ENCODE measurements around the gene WDR48. TPM values are rescaled to one million over a fixed set of nuclear protein-coding genes. Genes with fewer than 3 reads are reported as not detected.

The WDR48 gene
- total and polyA plus RNA-seq, 9 donors, result 27.7 to 39.4 (median 33.3) TPM

GRCh38 chr3:39143051-39143885 lies 91.5 kb downstream of the WDR48 start:
- WGBS (ENCODE audit: insufficient coverage), result 68% methylated on average over 12 of the region's 14 CpGs
- Histone ChIP-seq H3K27me3 (ENCODE audit: control insufficient read depth, insufficient read depth, low read length) (no peaks in the 10 kb centered on the region), H3K27ac (ENCODE audit: low read length) (no peak overlapping the region), H3K4me3 (ENCODE audit: low read length) (no peak overlapping the region), H3K4me1 (ENCODE audit: control insufficient read depth, insufficient read depth, low read length) (peaks cover 69% of the 10 kb centered on the region), H3K36me3 (ENCODE audit: control insufficient read depth, insufficient read depth, low read length) (peaks cover 52% of the 10 kb centered on the region), H3K9me3 (replicated peaks; ENCODE audit: control insufficient read depth, low read depth, low read length) (no peaks in the 10 kb centered on the region)
- no peak for DNase-seq

- Histone ChIP-seq H3K4me3 (ENCODE audit: low read length) (no peak overlapping the region), H3K36me3 (ENCODE audit: control insufficient read depth, insufficient read depth, low read length) (peaks cover 50% of the 10 kb centered on the region), H3K27ac (ENCODE audit: low read length) (no peak overlapping the region), H3K4me1 (ENCODE audit: control insufficient read depth, insufficient read depth, low read length) (peaks cover 70% of the 10 kb centered on the region), H3K27me3 (ENCODE audit: control insufficient read depth, insufficient read depth, low read length) (no peaks in the 10 kb centered on the region), H3K9me3 (replicated peaks; ENCODE audit: control insufficient read depth, low read depth, low read length) (no peaks in the 10 kb centered on the region)
- no peak for DNase-seq
- 86% methylated on average over 19 of the region's 20 CpGs for WGBS (ENCODE audit: insufficient coverage)
Measured at GRCh38 chr3:39144095-39144747, 92.4 kb downstream of the WDR48 start.

GRCh38 chr3:39144748-39145380 lies 93.0 kb downstream of the WDR48 start:
- H3K4me3 ChIP-seq (ENCODE audit: low read length), result no peak overlapping the region
- no peaks in the 10 kb centered on the region for H3K27me3 ChIP-seq (ENCODE audit: control insufficient read depth, insufficient read depth, low read length)
- peaks cover 50% of the 10 kb centered on the region for H3K36me3 ChIP-seq (ENCODE audit: control insufficient read depth, insufficient read depth, low read length)
- H3K9me3 ChIP-seq (replicated peaks; ENCODE audit: control insufficient read depth, low read depth, low read length), result no peaks in the 10 kb centered on the region
- no peak for DNase-seq
- peaks cover 72% of the 10 kb centered on the region for H3K4me1 ChIP-seq (ENCODE audit: control insufficient read depth, insufficient read depth, low read length)
- H3K27ac ChIP-seq (ENCODE audit: low read length), result no peak overlapping the region
- 94% methylated on average over 17 of the region's 23 CpGs for WGBS (ENCODE audit: insufficient coverage)

- 47% methylated on average over 8 of the region's 11 CpGs for WGBS (ENCODE audit: insufficient coverage)
- Histone ChIP-seq H3K4me3 (ENCODE audit: low read length) (no peak overlapping the region), H3K27me3 (ENCODE audit: control insufficient read depth, insufficient read depth, low read length) (no peaks in the 10 kb centered on the region), H3K36me3 (ENCODE audit: control insufficient read depth, insufficient read depth, low read length) (peaks cover 45% of the 10 kb centered on the region), H3K27ac (ENCODE audit: low read length) (peak overlapping the region; percentile 17), H3K9me3 (replicated peaks; ENCODE audit: control insufficient read depth, low read depth, low read length) (no peaks in the 10 kb centered on the region), H3K4me1 (ENCODE audit: control insufficient read depth, insufficient read depth, low read length) (peaks cover 81% of the 10 kb centered on the region)
- peak; percentile 51 for DNase-seq
Measured at GRCh38 chr3:39146083-39146501, 94.3 kb downstream of the WDR48 start.

Other genes with a start within 250 kb of the WDR48 start
- gene SCN10A, start 235.8 kb upstream of the WDR48 start, total RNA-seq, result not detected
- not detected for gene SCN10A, start 235.8 kb upstream of the WDR48 start, polyA plus RNA-seq (ENCODE audit: insufficient read depth in 1 of 8, insufficient read length in 8 of 8, low replicate concordance in 1 of 8)
- 2.0 TPM for gene SCN11A, start 72 bp upstream of the WDR48 start, total RNA-seq
- gene SCN11A, start 72 bp upstream of the WDR48 start, polyA plus RNA-seq (ENCODE audit: insufficient read depth in 1 of 8, insufficient read length in 8 of 8, low replicate concordance in 1 of 8), result 1 to 10 TPM in 7 of 8 donors, under 1 TPM in 1; 0.91 to 2.9 (median 1.8) TPM
- 35.2 TPM for gene GORASP1, start 55.6 kb downstream of the WDR48 start, total RNA-seq
- 10 to 100 TPM; 28.8 to 41.8 (median 33.7) TPM for gene GORASP1, start 55.6 kb downstream of the WDR48 start, polyA plus RNA-seq (ENCODE audit: insufficient read depth in 1 of 8, insufficient read length in 8 of 8, low replicate concordance in 1 of 8)
- gene TTC21A, start 55.7 kb downstream of the WDR48 start, total RNA-seq, result 2.7 TPM
- gene TTC21A, start 55.7 kb downstream of the WDR48 start, polyA plus RNA-seq (ENCODE audit: insufficient read depth in 1 of 8, insufficient read length in 8 of 8, low replicate concordance in 1 of 8), result 1 to 10 TPM; 1.6 to 3.9 (median 3.2) TPM
- 4.3 TPM for gene CSRNP1, start 101.6 kb downstream of the WDR48 start, total RNA-seq
- 1 to 10 TPM; 3.7 to 9.3 (median 5.7) TPM for gene CSRNP1, start 101.6 kb downstream of the WDR48 start, polyA plus RNA-seq (ENCODE audit: insufficient read depth in 1 of 8, insufficient read length in 8 of 8, low replicate concordance in 1 of 8)
- gene XIRP1, start 140.6 kb downstream of the WDR48 start, total RNA-seq, result 79.4 TPM
- gene XIRP1, start 140.6 kb downstream of the WDR48 start, polyA plus RNA-seq (ENCODE audit: insufficient read depth in 1 of 8, insufficient read length in 8 of 8, low replicate concordance in 1 of 8), result 100 to 1,000 TPM in 7 of 8 donors, 10 to 100 TPM in 1; 95.0 to 271 (median 152) TPM
- 1.5 TPM for gene CX3CR1, start 228.0 kb downstream of the WDR48 start, total RNA-seq
- gene CX3CR1, start 228.0 kb downstream of the WDR48 start, polyA plus RNA-seq (ENCODE audit: insufficient read depth in 1 of 8, insufficient read length in 8 of 8, low replicate concordance in 1 of 8), result 1 to 10 TPM; 2.0 to 5.7 (median 4.0) TPM